ENCODE results near the gene SH3RF3.

DNA sequence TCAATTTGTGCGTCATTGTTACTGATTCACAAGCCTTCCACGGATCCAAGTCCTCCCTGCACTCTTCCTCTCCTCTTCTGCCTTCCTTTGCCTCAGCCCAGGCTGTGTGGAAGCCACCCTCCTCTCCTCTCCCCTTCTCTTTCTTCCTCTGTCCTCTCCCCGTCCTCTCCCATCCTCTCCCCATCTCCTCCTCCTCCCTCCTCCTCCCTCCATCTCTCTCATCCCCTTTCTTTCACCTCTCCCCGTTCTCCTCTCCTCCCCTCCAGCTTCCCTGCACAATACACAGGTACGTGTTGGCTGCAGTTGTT lies 301.3 kb downstream of the SH3RF3 start:
- TF ChIP-seq YY1 (IDR thresholded peaks at IDR 0.05; ENCODE audit: insufficient read depth, insufficient read length), result no peak
- no peak for TF ChIP-seq ZNF274 (IDR thresholded peaks at IDR 0.05; ENCODE audit: low read depth, low read length)
- no peak for TF ChIP-seq SUZ12 (IDR thresholded peaks at IDR 0.05; ENCODE audit: extremely low read depth, insufficient read depth, insufficient read length)

All from NT2/D1 (cell line).